Activated T-helper 1 cell treated with anti-CD3 and anti-CD28 coated beads, Interleukin-12 subunit alpha, Interleukin-12 subunit beta, Interleukin-2, Interleukin-4 antibody, amounts not matched to agents 30 ng/mL and 10 ng/mL and 1 ng/mL, durations not matched to agents 14 hours and 24 hours and 36 hours (primary cell): ENCODE data around the gene ENDOG. TPM values are rescaled to one million over a fixed set of nuclear protein-coding genes. Genes with fewer than 3 reads are reported as not detected.

Experiments
- DNase-seq: peaks from one replicate; pipeline ENCODE4 v3.0.0; 2021; ENCODE audit warnings: low spot score
- H3K27ac Mint-ChIP-seq: one replicate; pipeline ENCODE4 v1.8.0; 2021; ENCODE audit warnings: mild to moderate bottlenecking, mixed read lengths
- H3K27me3 Mint-ChIP-seq: one replicate; pipeline ENCODE4 v1.8.0; 2022; ENCODE audit warnings: mild to moderate bottlenecking, moderate library complexity, mixed read lengths; ENCODE audit not compliant: insufficient read depth
- H3K36me3 Mint-ChIP-seq: one replicate; pipeline ENCODE4 v1.8.0; 2021; ENCODE audit warnings: low read depth, mixed read lengths
- H3K4me1 Mint-ChIP-seq: one replicate; pipeline ENCODE4 v1.8.0; 2021; ENCODE audit warnings: low read depth, mixed read lengths
- H3K4me3 Mint-ChIP-seq: one replicate; pipeline ENCODE4 v1.8.0; 2021; ENCODE audit warnings: mild to moderate bottlenecking, moderate library complexity, mixed read lengths
- H3K9me3 Mint-ChIP-seq: one replicate; pipeline ENCODE4 v1.8.0; 2021; ENCODE audit warnings: mixed read lengths
- intact Hi-C: fragments of 100-400 bp; cut with micrococcal nuclease; formaldehyde crosslinking; loops from one replicate; pipeline ENCODE4 v1.15.1; 2024
- total RNA-seq: library from RNA; stranded (reverse); gene quantifications from 2 replicates; pipeline ENCODE4 v1.2.3, GENCODE V29; 2022

The ENDOG gene
- total RNA-seq, 1 donor from 2014 or later, result 26.2 TPM

DNA sequence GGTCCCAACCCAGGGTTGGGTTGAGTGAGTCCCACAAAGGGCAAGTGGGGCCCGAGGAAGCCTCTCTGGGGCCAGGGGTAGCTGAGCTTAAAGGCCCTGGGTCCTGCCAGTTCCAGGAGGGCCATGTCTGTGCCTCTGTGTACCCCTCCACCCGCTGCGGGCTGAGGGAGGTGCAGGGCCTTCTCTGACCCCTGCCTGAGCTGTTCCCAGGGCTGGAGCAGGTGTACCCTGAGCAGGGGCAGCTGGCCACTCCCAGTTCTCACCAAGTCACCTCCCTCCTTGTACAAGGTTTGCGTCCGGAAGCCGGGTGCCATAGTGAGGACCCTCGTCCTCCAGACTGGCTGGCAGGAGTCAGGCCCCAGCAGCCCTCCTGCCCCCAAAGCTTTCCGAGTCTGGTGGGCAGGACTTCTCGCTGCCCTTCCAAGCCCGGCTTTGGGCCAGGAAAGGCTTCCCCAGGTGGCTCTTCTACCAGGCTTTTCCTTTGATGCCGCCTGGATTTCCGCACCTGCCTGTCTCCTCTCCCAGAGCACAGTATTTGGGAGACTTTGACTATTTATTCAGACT, 9.2 kb upstream of the ENDOG start:
- Mint-ChIP-seq H3K36me3 (peaks cover 6% of the 10 kb centered on the region), H3K27me3 (no peaks in the 10 kb centered on the region), H3K4me1 (no peaks in the 10 kb centered on the region), H3K9me3 (no peaks in the 10 kb centered on the region), H3K27ac (no peak overlapping the region), H3K4me3 (no peak overlapping the region)
- DNase-seq, result no peak
- intact Hi-C loops, result no loop called here

GRCh38 chr9:128809831-128810230, 8.5 kb upstream of the ENDOG start:
- Mint-ChIP-seq H3K36me3 (peaks cover 5% of the 10 kb centered on the region), H3K27ac (no peak overlapping the region), H3K27me3 (no peaks in the 10 kb centered on the region), H3K4me1 (no peaks in the 10 kb centered on the region), H3K4me3 (no peak overlapping the region), H3K9me3 (no peaks in the 10 kb centered on the region)
- DNase-seq, result no peak
- intact Hi-C loops, result no loop called here

DNA sequence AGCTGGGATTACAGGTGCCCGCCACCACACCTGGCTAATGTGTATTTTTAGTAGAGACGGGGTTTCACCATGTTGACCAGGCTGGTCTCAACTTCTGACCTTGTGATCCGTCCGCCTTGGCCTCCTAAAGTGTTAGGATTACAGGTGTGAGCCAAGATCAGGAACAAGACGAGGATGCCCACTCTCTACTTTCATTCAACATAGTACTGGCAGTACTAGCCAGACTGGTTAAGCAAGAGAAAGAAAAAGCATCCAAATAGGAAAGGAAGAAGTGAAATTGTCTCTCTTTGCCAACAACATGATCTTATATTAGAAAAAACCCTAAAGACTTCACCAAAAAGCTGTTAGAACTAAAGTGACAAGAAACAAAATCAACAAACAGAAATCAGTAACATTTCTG, 7.4 kb upstream of the ENDOG start:
- intact Hi-C loops, result no loop called here
- H3K9me3 Mint-ChIP-seq, result no peaks in the 10 kb centered on the region
- no peaks in the 10 kb centered on the region for H3K4me1 Mint-ChIP-seq
- peaks cover 5% of the 10 kb centered on the region for H3K36me3 Mint-ChIP-seq
- DNase-seq, result no peak
- H3K27me3 Mint-ChIP-seq, result no peaks in the 10 kb centered on the region
- no peak overlapping the region for H3K27ac Mint-ChIP-seq
- no peak overlapping the region for H3K4me3 Mint-ChIP-seq

- H3K27ac Mint-ChIP-seq, result peak overlapping the region; percentile 79
- intact Hi-C loops, result loop anchor here (1.0 to 5.0 kb wide), 13 partner anchors 10 to 362 kb away; partner anchors contain the start of genes DOLK, GLE1, LRRC8A and MIGA2
- H3K4me3 Mint-ChIP-seq, result peak overlapping the region; percentile 88
- peak; percentile 39 for DNase-seq
- peaks cover 16% of the 10 kb centered on the region for H3K36me3 Mint-ChIP-seq
- H3K27me3 Mint-ChIP-seq, result no peaks in the 10 kb centered on the region
- H3K9me3 Mint-ChIP-seq, result no peaks in the 10 kb centered on the region
- H3K4me1 Mint-ChIP-seq, result peaks cover 14% of the 10 kb centered on the region
These were observed 777 bp downstream of the ENDOG start for GRCh38 chr9:128818839-128819715.

DNA sequence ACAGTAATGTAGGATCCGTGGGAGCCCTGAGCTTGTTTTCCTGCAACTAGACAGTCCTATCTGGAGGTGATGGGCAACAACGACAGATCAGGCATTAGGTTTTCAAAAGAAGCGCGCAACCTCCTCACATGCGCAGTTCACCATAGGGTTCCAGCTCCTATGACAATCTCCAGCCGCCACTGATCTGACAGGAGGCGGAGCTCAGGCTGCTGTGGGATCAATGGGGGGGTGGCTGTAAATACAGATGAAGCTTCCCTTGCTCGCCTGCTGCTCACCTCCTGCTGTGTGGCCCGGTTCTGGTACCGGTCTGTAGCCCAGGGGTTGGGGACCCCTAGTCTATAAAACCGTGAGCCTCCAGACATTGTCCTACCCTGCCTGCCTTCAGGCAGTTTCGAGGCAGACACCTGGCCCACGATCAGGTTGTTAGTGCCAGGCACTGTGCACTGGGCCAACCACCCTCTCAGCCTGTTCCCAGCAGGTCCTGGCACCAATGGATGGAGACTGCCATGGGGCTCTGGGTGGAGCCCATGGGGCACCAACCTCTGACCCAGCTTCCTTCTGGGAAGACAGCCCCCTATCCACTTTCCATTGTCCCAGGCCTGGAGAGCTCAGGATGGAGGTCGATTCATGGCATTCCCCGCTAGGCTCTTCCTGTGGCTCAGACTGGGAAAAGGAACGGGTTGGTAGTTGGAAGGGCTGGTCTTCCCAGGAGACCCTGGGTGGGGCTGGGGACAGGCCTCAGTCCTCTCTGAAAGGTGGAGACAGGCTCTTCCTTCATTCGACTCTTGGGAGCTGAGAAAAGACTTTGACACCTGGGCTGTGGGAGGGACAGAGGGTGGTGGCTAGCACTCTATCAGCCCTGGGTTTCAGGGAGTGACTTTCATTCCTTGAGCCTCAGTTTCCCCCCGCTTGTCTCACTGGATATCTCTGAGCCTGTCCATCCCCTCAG, 1.7 kb downstream of the ENDOG start:
- intact Hi-C loops, result loop anchor here (2.0 to 5.0 kb wide), 4 partner anchors 131 to 363 kb away; partner anchors contain the start of genes ODF2, SET and SH3GLB2
- no peak for DNase-seq
- no peaks in the 10 kb centered on the region for H3K27me3 Mint-ChIP-seq
- H3K36me3 Mint-ChIP-seq, result peaks cover 22% of the 10 kb centered on the region
- H3K27ac Mint-ChIP-seq, result no peak overlapping the region
- no peaks in the 10 kb centered on the region for H3K9me3 Mint-ChIP-seq
- peaks cover 14% of the 10 kb centered on the region for H3K4me1 Mint-ChIP-seq
- peak overlapping the region; percentile 88 for H3K4me3 Mint-ChIP-seq

DNA sequence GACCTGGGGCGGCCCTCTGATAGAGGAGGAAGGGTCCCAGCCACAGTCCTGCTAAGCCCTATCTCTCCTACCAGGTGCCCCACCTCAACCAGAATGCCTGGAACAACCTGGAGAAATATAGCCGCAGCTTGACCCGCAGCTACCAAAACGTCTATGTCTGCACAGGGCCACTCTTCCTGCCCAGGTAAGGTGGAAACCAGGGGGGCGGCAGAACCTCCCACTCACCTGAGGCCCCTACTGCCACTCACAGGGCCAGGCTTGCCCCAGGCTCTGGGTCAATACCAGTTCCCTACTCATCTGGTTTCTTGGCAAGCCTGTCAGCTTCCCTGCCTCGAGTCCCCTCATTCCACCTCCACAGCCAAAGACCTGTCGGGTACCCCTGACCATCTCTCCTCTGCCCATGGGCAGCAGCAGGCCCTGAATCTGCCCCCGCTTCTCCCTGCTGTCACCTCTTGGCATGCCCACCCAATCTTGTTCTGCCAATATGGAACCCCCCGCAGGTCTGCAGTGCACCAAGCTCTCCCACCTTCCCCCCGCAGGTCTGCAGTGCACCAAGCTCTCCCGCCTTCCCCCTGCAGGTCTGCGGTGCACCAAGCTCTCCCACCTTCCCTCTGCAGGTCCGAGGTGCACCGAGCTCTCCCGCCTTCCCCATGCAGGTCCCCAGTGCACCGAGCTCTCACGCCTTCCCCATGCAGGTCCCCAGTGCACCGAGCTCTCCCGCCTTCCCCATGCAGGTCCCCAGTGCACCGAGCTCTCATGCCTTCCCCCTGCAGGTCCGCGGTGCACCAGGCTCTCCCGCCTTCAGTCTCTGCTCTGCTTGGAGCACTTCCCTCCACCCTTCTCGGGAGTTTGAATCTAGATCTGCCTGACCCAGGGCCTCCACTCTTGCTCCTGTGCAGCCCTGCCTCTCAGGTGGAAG, 2.6 kb downstream of the ENDOG start:
- Mint-ChIP-seq H3K4me3 (peak overlapping the region; percentile 88), H3K9me3 (no peaks in the 10 kb centered on the region), H3K27ac (no peak overlapping the region), H3K4me1 (peaks cover 14% of the 10 kb centered on the region), H3K36me3 (peaks cover 24% of the 10 kb centered on the region), H3K27me3 (no peaks in the 10 kb centered on the region)
- no peak for DNase-seq
- intact Hi-C loops, result no loop called here

DNA sequence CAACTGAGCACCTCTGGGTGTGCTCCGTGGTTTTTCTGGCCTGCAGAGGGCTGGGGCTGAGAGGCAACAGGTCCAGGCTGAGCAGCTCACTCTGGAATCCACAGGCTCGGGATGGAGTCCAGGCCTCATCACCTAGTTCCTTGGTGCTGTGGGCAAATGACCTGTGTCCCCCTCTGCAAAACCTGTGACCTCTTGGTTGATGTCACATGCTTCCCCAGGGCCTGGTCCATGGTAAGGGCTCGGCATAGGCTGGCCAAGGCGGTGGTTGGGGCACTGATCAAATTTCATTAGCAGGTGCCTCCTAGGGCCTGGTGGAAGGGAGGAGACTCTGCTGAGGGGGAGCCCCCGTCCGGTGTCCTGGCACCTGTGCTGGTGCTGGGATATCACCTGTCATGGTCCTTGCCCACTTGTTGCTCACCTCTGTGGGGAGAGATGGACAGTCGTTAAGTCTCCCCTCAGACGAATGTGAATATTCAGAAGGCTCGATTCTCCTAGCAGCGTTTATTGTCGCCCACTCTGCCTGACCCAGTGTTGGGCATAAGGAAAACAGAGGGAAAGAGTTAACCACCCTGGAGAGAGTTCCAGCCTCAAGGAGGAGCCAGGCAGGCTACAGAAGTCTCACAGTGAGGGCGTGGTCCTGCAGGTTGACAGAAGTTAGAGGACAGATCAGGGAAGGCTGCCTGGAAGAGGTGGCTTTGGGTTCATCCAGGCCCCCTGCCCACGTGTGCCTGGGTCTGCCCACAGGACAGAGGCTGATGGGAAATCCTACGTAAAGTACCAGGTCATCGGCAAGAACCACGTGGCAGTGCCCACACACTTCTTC, 3.5 kb downstream of the ENDOG start:
- intact Hi-C loops, result no loop called here
- Mint-ChIP-seq H3K27me3 (no peaks in the 10 kb centered on the region), H3K9me3 (no peaks in the 10 kb centered on the region), H3K36me3 (peaks cover 24% of the 10 kb centered on the region), H3K4me3 (no peak overlapping the region), H3K27ac (no peak overlapping the region), H3K4me1 (peaks cover 14% of the 10 kb centered on the region)
- DNase-seq, result no peak

DNA sequence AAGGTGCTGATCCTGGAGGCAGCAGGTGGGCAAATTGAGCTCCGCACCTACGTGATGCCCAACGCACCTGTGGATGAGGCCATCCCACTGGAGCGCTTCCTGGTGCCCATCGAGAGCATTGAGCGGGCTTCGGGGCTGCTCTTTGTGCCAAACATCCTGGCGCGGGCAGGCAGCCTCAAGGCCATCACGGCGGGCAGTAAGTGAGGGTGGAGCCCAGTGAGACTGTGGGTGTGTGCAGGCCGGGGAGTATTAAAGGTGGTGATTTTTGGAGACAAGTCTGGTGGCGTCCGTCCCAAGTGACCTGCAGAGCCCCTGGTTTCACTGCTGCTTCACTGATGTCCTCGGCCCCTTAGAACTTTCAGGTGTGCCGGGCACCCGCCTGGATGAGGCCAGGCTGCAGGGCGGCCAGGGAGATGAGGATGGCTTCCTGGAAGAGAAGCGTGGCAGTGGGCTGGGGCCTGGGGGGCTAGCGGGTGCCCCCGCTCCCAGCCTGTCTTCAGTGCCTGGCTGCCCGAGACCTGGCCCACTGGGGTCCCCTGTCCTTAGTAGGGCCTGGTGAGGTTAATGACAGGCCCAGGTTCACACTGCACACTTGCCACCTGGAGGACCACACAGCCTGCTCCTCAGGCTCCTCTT, 4.2 kb downstream of the ENDOG start:
- H3K27me3 Mint-ChIP-seq, result no peaks in the 10 kb centered on the region
- H3K9me3 Mint-ChIP-seq, result no peaks in the 10 kb centered on the region
- DNase-seq, result no peak
- intact Hi-C loops, result no loop called here
- H3K36me3 Mint-ChIP-seq, result peaks cover 30% of the 10 kb centered on the region
- H3K4me3 Mint-ChIP-seq, result no peak overlapping the region
- peak overlapping the region; percentile 78 for H3K27ac Mint-ChIP-seq
- H3K4me1 Mint-ChIP-seq, result peaks cover 21% of the 10 kb centered on the region

GRCh38 chr9:128823362-128823902, 5.1 kb downstream of the ENDOG start:
- Mint-ChIP-seq H3K27me3 (no peaks in the 10 kb centered on the region), H3K36me3 (peaks cover 34% of the 10 kb centered on the region), H3K4me3 (no peak overlapping the region), H3K4me1 (peaks cover 29% of the 10 kb centered on the region), H3K9me3 (no peaks in the 10 kb centered on the region), H3K27ac (no peak overlapping the region)
- DNase-seq, result no peak
- intact Hi-C loops, result no loop called here

GRCh38 chr9:128823903-128824406, 5.7 kb downstream of the ENDOG start:
- peaks cover 40% of the 10 kb centered on the region for H3K36me3 Mint-ChIP-seq
- no peak overlapping the region for H3K27ac Mint-ChIP-seq
- H3K4me1 Mint-ChIP-seq, result peaks cover 34% of the 10 kb centered on the region
- intact Hi-C loops, result no loop called here
- DNase-seq, result no peak
- H3K9me3 Mint-ChIP-seq, result no peaks in the 10 kb centered on the region
- H3K27me3 Mint-ChIP-seq, result no peaks in the 10 kb centered on the region
- H3K4me3 Mint-ChIP-seq, result no peak overlapping the region

GRCh38 chr9:128824911-128825310, 6.6 kb downstream of the ENDOG start:
- intact Hi-C loops, result no loop called here
- Mint-ChIP-seq H3K27me3 (no peaks in the 10 kb centered on the region), H3K36me3 (peaks cover 42% of the 10 kb centered on the region), H3K4me1 (peaks cover 28% of the 10 kb centered on the region), H3K9me3 (no peaks in the 10 kb centered on the region), H3K4me3 (no peak overlapping the region), H3K27ac (no peak overlapping the region)
- no peak for DNase-seq
